Spinal cord (tissue), 10 donors: ENCODE data around the gene ENG. TPM values are rescaled to one million over a fixed set of nuclear protein-coding genes. Genes with fewer than 3 reads are reported as not detected.
"Not testable (repeated sequence)": the region's sequence is repeated elsewhere in the genome, so short reads cannot be mapped to it uniquely, and the experiment has no call there.

Experiments
- DNase-seq, 6 donors: peaks; one replicate each; pipeline versions ENCODE4 v3.0.0 to v3.0.0-alpha.2; 2013 to 2015; ENCODE audit warnings: low spot score in 6 of 6, low read depth in 4 of 6
- H3K27ac ChIP-seq: one replicate; pipeline ENCODE4 v1.5.1; 2013; ENCODE audit warnings: low read depth, low read length, control low read depth
- H3K27me3 ChIP-seq: one replicate; pipeline ENCODE4 v1.6.1; 2013; ENCODE audit warnings: low read length; ENCODE audit not compliant: control insufficient read depth, insufficient read depth
- H3K36me3 ChIP-seq: one replicate; pipeline ENCODE4 v1.6.1; 2013; ENCODE audit warnings: low read length; ENCODE audit not compliant: control insufficient read depth, insufficient read depth
- H3K4me1 ChIP-seq: one replicate; pipeline ENCODE4 v1.6.1; 2013; ENCODE audit warnings: low read length; ENCODE audit not compliant: control insufficient read depth, insufficient read depth
- H3K4me3 ChIP-seq: one replicate; pipeline ENCODE4 v1.5.1; 2013; ENCODE audit warnings: low read depth, low read length, control low read depth
- H3K9me3 ChIP-seq: one replicate; pipeline ENCODE4 v1.6.1; 2013; ENCODE audit warnings: low read length; ENCODE audit not compliant: control insufficient read depth, insufficient read depth
- WGBS: methylation state at CpG from one replicate; pipeline ENCODE4 v1.1.5; 2013; ENCODE audit warnings: missing lambda C conversion rate; ENCODE audit not compliant: insufficient coverage; 5-methylcytosine and 5-hydroxymethylcytosine counted together
- polyA plus RNA-seq, 2 donors: library from polyadenylated mRNA; unstranded; fragments of 120-200 nt; gene quantifications; one replicate each; pipeline ENCODE4 v1.2.1, GENCODE V29; 2013; ENCODE audit not compliant: insufficient read length in 2 of 2
- total RNA-seq, 2 donors: library from RNA; depleted of rRNA in 1 of 2; stranded (reverse); fragments of 120-200 nt in 1 of 2; fragments of >200 nt in 1 of 2; gene quantifications; one replicate each; pipeline versions ENCODE4 v1.2.3 to v1.2.4, GENCODE V29; 2013 to 2014
- donor health status: healthy.

The ENG gene
- total and polyA plus RNA-seq, 4 donors = 6.3 to 46.9 (median 29.6) TPM

DNA sequence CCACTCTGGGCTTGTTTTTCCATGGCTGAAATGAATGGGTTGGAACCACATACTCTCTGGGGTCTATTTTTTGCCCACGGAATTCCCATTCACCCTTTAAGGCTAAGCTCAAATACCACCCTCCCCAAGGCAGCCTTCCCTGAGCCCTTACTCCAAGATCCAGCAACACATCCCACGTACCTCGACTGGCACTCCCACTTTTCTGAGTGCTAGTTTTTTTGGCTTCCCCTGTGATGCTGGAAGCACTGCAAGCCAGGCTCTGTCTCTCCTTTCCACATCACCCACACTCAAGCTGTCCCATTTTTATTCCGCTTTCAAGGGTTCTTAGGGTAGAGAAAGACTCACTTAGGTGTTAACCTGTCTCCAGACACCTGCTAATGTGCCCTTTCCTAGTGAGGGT, 38.9 kb upstream of the ENG start:
- Histone ChIP-seq H3K9me3 (no peaks in the 10 kb centered on the region), H3K4me3 (no peak overlapping the region), H3K27me3 (no peaks in the 10 kb centered on the region), H3K27ac (no peak overlapping the region), H3K36me3 (peaks cover 70% of the 10 kb centered on the region), H3K4me1 (peaks cover 24% of the 10 kb centered on the region)
- WGBS = 92% methylated on average over 3 of the region's 4 CpGs
- no peak for DNase-seq

DNA sequence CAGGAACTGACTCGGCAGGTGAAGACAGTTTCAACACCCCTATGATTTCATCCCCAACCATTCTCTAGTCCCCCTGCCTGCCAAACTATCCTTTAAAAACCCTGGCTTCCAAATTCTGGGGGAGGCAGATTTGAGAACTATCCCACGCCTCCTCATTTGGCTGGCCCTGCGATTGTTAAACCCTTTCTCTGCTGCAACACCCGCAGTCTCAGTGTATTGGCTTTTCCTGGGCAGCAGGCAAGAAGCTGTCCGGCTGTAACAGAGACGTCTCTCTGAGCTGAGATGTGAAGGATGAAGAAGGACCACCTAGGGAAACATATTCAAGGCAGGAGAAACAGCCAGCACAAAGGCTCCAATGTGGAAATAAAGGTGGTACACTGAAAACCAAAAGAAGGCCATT, 38.4 kb upstream of the ENG start:
- H3K27ac ChIP-seq = no peak overlapping the region
- peaks cover 73% of the 10 kb centered on the region for H3K36me3 ChIP-seq
- H3K27me3 ChIP-seq = no peaks in the 10 kb centered on the region
- no peak overlapping the region for H3K4me3 ChIP-seq
- H3K4me1 ChIP-seq = peaks cover 18% of the 10 kb centered on the region
- no peaks in the 10 kb centered on the region for H3K9me3 ChIP-seq
- WGBS = 92% methylated on average over 5 of the region's 6 CpGs
- no peak for DNase-seq

DNA sequence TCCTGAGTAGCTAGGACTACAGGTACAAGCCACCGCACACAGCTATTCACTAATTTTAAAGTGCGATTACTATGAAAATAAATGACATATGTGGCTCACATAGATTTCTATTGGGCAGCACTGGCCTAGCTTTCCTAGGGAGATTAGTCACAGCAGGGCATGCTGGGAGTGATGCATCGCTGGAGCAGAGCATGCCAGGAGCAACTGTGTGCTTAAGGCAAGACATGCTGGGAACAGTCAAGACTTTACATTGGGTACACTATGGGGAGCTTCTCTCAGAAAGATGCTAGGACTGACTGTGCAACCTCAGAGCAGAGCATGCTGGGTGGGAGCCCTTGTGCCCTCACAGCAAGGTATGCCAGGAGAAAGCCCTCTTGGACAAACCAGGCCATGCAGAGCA, 35.6 kb upstream of the ENG start:
- Histone ChIP-seq H3K27ac (no peak overlapping the region), H3K27me3 (no peaks in the 10 kb centered on the region), H3K9me3 (no peaks in the 10 kb centered on the region), H3K4me3 (no peak overlapping the region), H3K36me3 (peaks cover 76% of the 10 kb centered on the region), H3K4me1 (peaks cover 16% of the 10 kb centered on the region)
- 90% methylated on average over 1 of the region's 3 CpGs for WGBS
- no peak for DNase-seq

DNA sequence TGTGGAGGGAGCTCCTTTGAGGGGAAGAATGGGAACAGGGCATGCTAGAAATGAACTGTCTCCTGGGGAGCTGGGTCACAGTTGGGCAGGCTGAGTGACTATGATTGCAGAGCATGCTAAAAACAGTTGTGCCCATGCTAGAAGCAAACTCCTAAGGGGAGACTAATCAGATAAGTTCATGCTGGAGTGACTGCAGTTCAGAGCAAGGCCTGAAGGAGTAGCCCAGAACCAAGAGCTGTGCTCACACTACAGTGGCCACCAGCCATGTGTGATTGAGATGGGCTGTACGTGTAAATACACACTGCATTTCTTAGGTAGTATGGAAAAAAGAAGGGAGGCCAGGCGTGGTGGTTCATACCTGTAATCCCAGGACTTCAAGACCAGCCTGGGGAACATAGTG, 33.3 kb upstream of the ENG start:
- WGBS = 80% methylated on average over 1 of the region's 2 CpGs
- no peak overlapping the region for H3K27ac ChIP-seq
- peaks cover 28% of the 10 kb centered on the region for H3K4me1 ChIP-seq
- peaks cover 67% of the 10 kb centered on the region for H3K36me3 ChIP-seq
- no peaks in the 10 kb centered on the region for H3K9me3 ChIP-seq
- no peak for DNase-seq
- H3K4me3 ChIP-seq = no peak overlapping the region
- H3K27me3 ChIP-seq = no peaks in the 10 kb centered on the region

DNA sequence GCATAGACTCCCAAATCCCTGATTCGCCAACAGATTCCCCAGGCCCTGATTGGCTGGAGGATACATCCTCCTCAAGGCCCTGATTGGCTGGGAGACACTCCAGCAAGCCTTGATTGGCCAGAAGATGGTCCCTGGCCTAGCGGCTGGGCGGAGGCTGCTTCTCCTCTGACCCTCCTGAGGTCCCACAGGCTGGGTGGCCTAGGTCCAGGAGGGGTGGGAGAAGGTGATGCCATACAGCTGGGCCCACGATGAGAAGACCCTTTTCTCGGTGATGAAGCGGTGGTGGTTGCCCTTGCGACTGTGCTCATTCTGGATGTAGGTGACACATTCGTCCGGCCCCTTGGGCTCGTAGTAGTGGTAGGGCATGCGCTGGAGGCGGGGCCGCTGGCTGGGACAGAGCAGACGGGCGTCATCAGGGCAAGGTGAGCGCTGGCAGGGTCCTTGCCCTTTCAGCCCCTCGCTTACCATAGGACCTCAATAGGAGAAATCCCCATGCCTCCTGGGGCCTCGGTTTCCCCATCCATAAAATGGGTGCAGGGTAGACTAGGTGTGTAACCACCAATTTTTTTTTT, 32.0 kb upstream of the ENG start:
- Histone ChIP-seq H3K4me1 (peaks cover 28% of the 10 kb centered on the region), H3K27me3 (no peaks in the 10 kb centered on the region)
- 95% methylated on average over 17 of the region's 18 CpGs for WGBS

DNA sequence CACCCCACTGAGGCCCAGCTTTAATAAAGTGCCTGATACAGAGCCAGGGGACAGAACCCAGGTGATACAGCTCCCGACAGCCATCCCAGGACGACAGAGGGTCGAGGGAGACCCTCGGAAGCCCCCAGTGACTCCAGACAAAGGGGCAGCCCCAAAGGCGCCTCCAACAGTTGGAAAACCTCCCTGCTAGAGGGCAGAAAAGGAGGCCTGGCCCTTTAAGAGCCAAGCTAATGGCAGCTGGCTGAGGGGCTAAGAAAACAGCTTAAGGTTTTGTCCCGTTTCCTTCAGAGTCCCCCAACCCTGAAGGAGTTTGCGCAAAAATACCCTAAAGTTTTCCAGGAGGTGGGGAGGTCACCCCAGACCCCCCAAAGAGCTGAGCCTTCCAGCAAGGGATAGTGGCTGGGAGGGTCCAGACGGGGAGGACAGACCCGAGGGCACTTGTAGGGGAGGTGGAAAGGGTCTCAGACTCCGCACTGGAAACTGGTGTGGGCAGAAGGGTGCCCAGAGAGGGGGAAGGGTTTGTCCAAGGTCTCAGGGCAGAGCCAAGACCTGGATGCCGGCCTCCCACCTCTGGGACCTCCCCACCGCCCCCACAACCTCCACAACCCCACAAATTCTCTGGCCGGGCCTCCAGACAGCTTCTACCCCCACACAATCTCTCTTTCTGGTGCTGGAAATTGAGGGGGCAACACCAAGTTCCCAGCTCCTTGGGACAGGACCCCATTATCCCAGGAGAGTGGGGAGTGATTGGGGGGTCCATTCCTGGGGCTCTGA, 31.2 kb upstream of the ENG start:
- Histone ChIP-seq H3K9me3 (no peaks in the 10 kb centered on the region), H3K4me1 (peaks cover 28% of the 10 kb centered on the region), H3K27me3 (no peaks in the 10 kb centered on the region), H3K4me3 (no peak overlapping the region), H3K36me3 (peaks cover 61% of the 10 kb centered on the region), H3K27ac (no peak overlapping the region)
- WGBS = 65% methylated on average over 9 of the region's 13 CpGs
- DNase-seq = no peak

More for the DNA sequence above, 32.0 kb upstream of the ENG start:
- no peak for DNase-seq
- no peaks in the 10 kb centered on the region for H3K9me3 ChIP-seq
- H3K4me3 ChIP-seq = no peak overlapping the region
- H3K36me3 ChIP-seq = peaks cover 64% of the 10 kb centered on the region
- H3K27ac ChIP-seq = no peak overlapping the region

DNA sequence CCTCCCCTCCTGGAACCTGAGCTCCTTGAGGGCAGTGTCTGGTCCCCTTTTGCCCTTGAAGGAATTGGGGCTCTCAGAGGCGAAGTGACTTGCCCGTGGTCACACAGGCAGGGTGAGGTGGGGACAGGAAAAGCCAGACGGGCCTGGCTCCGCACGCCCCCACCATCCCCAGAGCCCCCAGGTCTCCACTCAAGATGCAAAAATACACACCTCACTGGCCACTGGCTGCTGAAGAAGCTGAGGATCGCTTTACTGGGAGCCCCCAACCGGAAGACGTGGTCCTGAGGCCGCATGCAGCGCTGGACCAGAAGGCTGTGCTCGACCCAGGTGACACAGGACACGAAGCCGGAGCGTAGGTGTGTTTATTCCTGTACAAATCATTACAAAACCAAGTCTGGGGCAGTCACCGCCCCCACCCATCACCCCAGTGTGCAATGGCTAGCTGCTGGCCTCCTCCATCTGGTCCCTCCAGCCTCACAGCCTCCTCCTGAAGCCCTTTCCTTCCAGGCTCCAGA, 30.6 kb upstream of the ENG start:
- H3K4me3 ChIP-seq = no peak overlapping the region
- H3K27ac ChIP-seq = peak overlapping the region; percentile 67
- peaks cover 28% of the 10 kb centered on the region for H3K4me1 ChIP-seq
- peaks cover 54% of the 10 kb centered on the region for H3K36me3 ChIP-seq
- no peaks in the 10 kb centered on the region for H3K9me3 ChIP-seq
- H3K27me3 ChIP-seq = no peaks in the 10 kb centered on the region
- DNase-seq = no peak
- 75% methylated on average over 14 of the region's 15 CpGs for WGBS

DNA sequence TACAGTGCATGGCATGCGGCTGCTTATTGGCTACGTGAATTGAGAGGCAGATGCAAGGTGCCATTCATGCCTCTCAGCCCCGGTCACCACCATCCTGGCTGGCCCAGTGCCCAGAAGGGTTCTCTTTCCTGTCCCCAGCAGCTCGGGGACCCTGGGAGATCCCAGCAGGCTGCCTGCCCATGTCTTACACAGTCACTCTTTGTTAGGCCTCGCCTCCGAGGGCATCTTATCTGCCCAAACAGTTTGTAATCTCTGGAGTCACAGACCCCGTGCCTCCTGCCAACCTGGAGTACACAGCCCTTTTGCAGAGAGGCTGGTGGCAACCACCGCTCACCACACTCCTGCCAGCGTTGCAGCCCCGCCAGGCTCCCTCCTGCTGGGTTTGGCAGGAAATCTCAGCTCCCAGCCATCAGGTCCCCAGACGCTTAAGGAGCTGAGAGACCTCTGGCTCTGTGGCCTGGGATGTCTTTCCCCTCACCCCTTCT, 30.0 kb upstream of the ENG start:
- Histone ChIP-seq H3K36me3 (peaks cover 51% of the 10 kb centered on the region), H3K9me3 (no peaks in the 10 kb centered on the region), H3K4me3 (no peak overlapping the region), H3K4me1 (peaks cover 28% of the 10 kb centered on the region), H3K27ac (peak overlapping the region; percentile 67), H3K27me3 (no peaks in the 10 kb centered on the region)
- 21% methylated on average over 11 of the region's 11 CpGs for WGBS
- peak in 3 of 6 donors; percentile 56 to 84 (median 73) for DNase-seq

DNA sequence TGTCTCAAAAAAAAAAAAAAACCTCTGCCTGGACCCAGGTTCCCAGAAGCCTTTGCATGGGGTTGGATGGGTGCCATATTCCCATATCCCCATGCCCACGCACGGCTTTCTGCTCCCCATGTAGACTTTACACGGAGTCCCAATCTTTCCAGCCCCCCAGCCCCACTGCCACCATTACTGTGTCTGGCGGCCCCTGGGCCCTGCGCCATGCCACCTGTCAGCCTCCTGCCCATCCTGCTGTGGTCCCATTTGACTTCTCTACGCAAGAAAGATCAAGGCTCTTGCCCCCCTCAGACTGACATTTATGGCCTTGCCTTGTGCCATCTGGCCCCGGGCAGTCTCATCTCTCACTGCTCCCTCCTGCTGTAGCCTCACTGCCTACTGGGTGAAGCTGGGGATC, 29.5 kb upstream of the ENG start:
- H3K9me3 ChIP-seq = no peaks in the 10 kb centered on the region
- H3K27me3 ChIP-seq = no peaks in the 10 kb centered on the region
- H3K36me3 ChIP-seq = peaks cover 48% of the 10 kb centered on the region
- H3K4me1 ChIP-seq = peaks cover 28% of the 10 kb centered on the region
- WGBS = 58% methylated on average over 7 of the region's 7 CpGs
- H3K4me3 ChIP-seq = no peak overlapping the region
- peak overlapping the region; percentile 67 for H3K27ac ChIP-seq
- peak in 1 of 6 donors; percentile 33 for DNase-seq

DNA sequence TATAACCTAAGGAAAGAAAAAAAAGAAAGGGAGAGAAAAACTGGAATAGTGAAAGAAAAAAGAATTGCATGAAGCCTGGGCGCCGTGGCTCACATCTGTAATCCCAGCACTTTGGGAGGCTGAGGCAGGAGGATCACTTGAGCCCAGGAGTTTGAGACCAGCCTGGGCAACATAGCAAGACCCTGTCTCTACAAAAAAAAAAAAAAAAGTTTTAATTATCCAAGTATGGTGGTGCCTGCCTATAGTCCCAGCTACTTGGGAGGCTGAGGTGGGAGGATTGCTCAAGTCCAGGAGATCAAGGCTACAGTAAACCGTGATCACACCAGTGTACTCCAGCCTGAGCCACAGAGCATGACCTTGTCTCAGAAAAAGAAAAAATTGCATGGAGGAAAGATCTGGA, 27.3 kb upstream of the ENG start:
- 100% methylated on average over 2 of the region's 3 CpGs for WGBS
- Histone ChIP-seq H3K4me1 (peaks cover 45% of the 10 kb centered on the region), H3K36me3 (peaks cover 33% of the 10 kb centered on the region)
- not testable (repeated sequence) for H3K4me3 ChIP-seq, H3K9me3 ChIP-seq, H3K27me3 ChIP-seq, DNase-seq, H3K27ac ChIP-seq
